SK-N-SH (cell line): Measurements from ENCODE around the gene NR2C2. TPM values are rescaled to one million over a fixed set of nuclear protein-coding genes. Genes with fewer than 3 reads are reported as not detected.

Experiments
- CTCF ChIA-PET: fragments of 300-600, 350-600 bp; formaldehyde crosslinking; extraction: SDS; loops from one replicate; lab custom pipeline; 2021; lab: Yijun Ruan, JAX
- POLR2A ChIA-PET: fragments of 350-600 bp; sonication (Branson Sonifier 250); formaldehyde crosslinking; extraction: SDS; loops from one replicate; lab custom pipeline; 2020; ENCODE audit warnings: antibody characterized with exemption, inconsistent platforms; lab: Yijun Ruan, JAX
- DNase-seq: peaks from one replicate; pipeline ENCODE4 v3.0.0; 2012
- H2AFZ ChIP-seq: fragments of 200-600 bp; sonication (generic); 2 replicates; pipeline ENCODE4 v1.8.1; 2016; ENCODE audit warnings: antibody characterized with exemption, mild to moderate bottlenecking, low read depth
- H3F3A ChIP-seq: fragments of 200-600 bp; sonication (generic); replicated peaks from 2 replicates; pipeline ENCODE3; 2016; ENCODE audit warnings: antibody characterized with exemption, mild to moderate bottlenecking; ENCODE audit not compliant: insufficient read depth
- H3K27ac ChIP-seq, 2 experiments: fragments of 200-500 bp in 1 of 2; fragments of 200-600 bp in 1 of 2; sonication (Bioruptor generic) in 1 of 2; sonication (generic), shearing (Covaris generic) in 1 of 2; 2 replicates each; pipeline versions ENCODE4 v1.5.1 to v1.6.1; 2014 to 2016; ENCODE audit warnings: low read depth in 2 of 2, inconsistent platforms in 1 of 2, low read length in 1 of 2, mild to moderate bottlenecking in 1 of 2, mixed read lengths in 1 of 2
- H3K27me3 ChIP-seq: fragments of 200-600 bp; sonication (generic), shearing (Covaris generic); 2 replicates; pipeline ENCODE4 v1.6.1; 2016; ENCODE audit warnings: mixed run types; ENCODE audit not compliant: insufficient read depth
- H3K36me3 ChIP-seq, 2 experiments: fragments of 200-500 bp in 1 of 2; fragments of 200-600 bp in 1 of 2; sonication (Bioruptor generic) in 1 of 2; sonication (generic) in 1 of 2; replicated peaks in 1 of 2; 2 replicates each; pipeline versions ENCODE3 to v1.5.1; 2014 to 2016; ENCODE audit warnings: low read length in 1 of 2, mild to moderate bottlenecking in 1 of 2; ENCODE audit not compliant: insufficient read depth in 2 of 2, control insufficient read depth in 1 of 2
- H3K4me1 ChIP-seq, 2 experiments: fragments of 200-500 bp in 1 of 2; fragments of 200-600 bp in 1 of 2; sonication (Bioruptor generic) in 1 of 2; sonication (generic), shearing (Covaris generic) in 1 of 2; 2 replicates each; pipeline versions ENCODE4 v1.5.1 to v1.6.1; 2014 to 2016; ENCODE audit warnings: low read depth in 1 of 2, low read length in 1 of 2, mixed run types in 1 of 2; ENCODE audit not compliant: insufficient read depth in 2 of 2, control insufficient read depth in 1 of 2
- H3K4me2 ChIP-seq: fragments of 200-600 bp; sonication (generic), shearing (Covaris generic); 2 replicates; pipeline ENCODE4 v1.6.1; 2017; ENCODE audit warnings: mixed run types
- H3K4me3 ChIP-seq, 2 experiments: fragments of 200-500 bp in 1 of 2; fragments of 200-600 bp in 1 of 2; sonication (Bioruptor generic) in 1 of 2; sonication (generic), shearing (Covaris generic) in 1 of 2; 2 replicates each; pipeline versions ENCODE4 v1.5.1 to v1.8.1; 2014 to 2016; ENCODE audit warnings: low read depth in 2 of 2, inconsistent platforms in 1 of 2, low read length in 1 of 2, mild to moderate bottlenecking in 1 of 2, mixed read lengths in 1 of 2, moderate library complexity in 1 of 2
- H3K79me2 ChIP-seq: fragments of 200-600 bp; sonication (generic); 2 replicates; pipeline ENCODE4 v1.8.1; 2017; ENCODE audit warnings: mild to moderate bottlenecking; ENCODE audit not compliant: insufficient read depth
- H3K9ac ChIP-seq: fragments of 200-600 bp; sonication (generic); 2 replicates; pipeline ENCODE4 v1.6.1; 2017; ENCODE audit warnings: mixed run types
- H3K9me2 ChIP-seq: fragments of 200-600 bp; sonication (generic); 2 replicates; pipeline ENCODE4 v1.6.1; 2017; ENCODE audit warnings: mixed run types
- H3K9me3 ChIP-seq: fragments of 200-600 bp; sonication (generic); 2 replicates; pipeline ENCODE4 v1.6.1; 2017; ENCODE audit warnings: mixed run types, mild to moderate bottlenecking, moderate library complexity
- H4K20me1 ChIP-seq: fragments of 200-600 bp; sonication (generic); 2 replicates; pipeline ENCODE4 v1.6.1; 2017; ENCODE audit warnings: mild to moderate bottlenecking, mixed run types; ENCODE audit not compliant: insufficient read depth
- CHD2 ChIP-seq: fragments of 150-350 bp; IDR thresholded peaks from 2 replicates; pipeline ENCODE4 v1.6.1; 2018; ENCODE audit warnings: low read length; ENCODE audit not compliant: partially characterized antibody
- CTCF ChIP-seq: fragments of 200-600 bp; sonication (generic); IDR thresholded peaks from 2 replicates; pipeline ENCODE4 v1.6.1; 2017; ENCODE audit warnings: antibody characterized with exemption, mild to moderate bottlenecking, moderate library complexity
- ELF1 ChIP-seq: IDR thresholded peaks from 2 replicates; pipeline ENCODE4 v1.4.0; 2012
- FOXM1 ChIP-seq: IDR thresholded peaks from 2 replicates; pipeline ENCODE4 v1.4.0; 2012; ENCODE audit warnings: low read depth, mild to moderate bottlenecking
- GABPA ChIP-seq: IDR thresholded peaks from 2 replicates; pipeline ENCODE4 v1.4.0; 2012; ENCODE audit warnings: low read depth, mild to moderate bottlenecking
- GATA2 ChIP-seq: sonication (generic); formaldehyde crosslinking; IDR thresholded peaks from 2 replicates; pipeline ENCODE4 v1.5.0; 2020; ENCODE audit warnings: mild to moderate bottlenecking, missing genetic modification reagents
- MAX ChIP-seq: IDR thresholded peaks from 2 replicates; pipeline ENCODE4 v1.4.0; 2012; ENCODE audit warnings: low read depth
- MXI1 ChIP-seq: IDR thresholded peaks from 2 replicates; pipeline ENCODE4 v1.6.1; 2012; ENCODE audit warnings: mild to moderate bottlenecking, low read depth, low read length, improper control_type of control experiment
- PBX3 ChIP-seq: IDR thresholded peaks from 2 replicates; pipeline ENCODE4; 2012
- POLR2AphosphoS5 ChIP-seq: IDR thresholded peaks from 2 replicates; pipeline ENCODE4 v1.6.1; 2012; ENCODE audit warnings: low read depth, low read length
- RAD21 ChIP-seq: IDR thresholded peaks from 2 replicates; pipeline ENCODE4 v1.6.1; 2012; ENCODE audit warnings: mild to moderate bottlenecking, low read length
- SIN3A ChIP-seq: IDR thresholded peaks from 2 replicates; pipeline ENCODE4 v1.6.1; 2012; ENCODE audit warnings: low read depth, mild to moderate bottlenecking, low read length, moderate library complexity, borderline replicate concordance
- TAF1 ChIP-seq: IDR thresholded peaks from 2 replicates; pipeline ENCODE4 v1.6.1; 2012; ENCODE audit warnings: low read depth, mild to moderate bottlenecking, low read length, moderate library complexity, borderline replicate concordance
- TEAD4 ChIP-seq: IDR thresholded peaks from 2 replicates; pipeline ENCODE4 v1.4.0; 2012; ENCODE audit warnings: mild to moderate bottlenecking, borderline replicate concordance; ENCODE audit not compliant: insufficient read depth
- YY1 ChIP-seq: IDR thresholded peaks from 2 replicates; pipeline ENCODE4 v1.4.0; 2012; ENCODE audit warnings: low read depth, mild to moderate bottlenecking
- WGBS: methylation state at CpG from one replicate; pipeline ENCODE4 v1.1.6; 2017; ENCODE audit warnings: low lambda C conversion rate; 5-methylcytosine and 5-hydroxymethylcytosine counted together
- polyA plus RNA-seq, 3 experiments: library from polyadenylated mRNA; depleted of rRNA; stranded (reverse); fragments of >200 nt; gene quantifications; 2 replicates each; pipeline ENCODE4 v1.2.3, GENCODE V29; 2012
- TF ChIP-seq, protein P1 (sequence below): IDR thresholded peaks from 2 replicates; pipeline ENCODE4 v1.4.0; 2012; ENCODE audit warnings: low read depth, borderline replicate concordance
- TF ChIP-seq, protein P2 (sequence below): fragments of 150-350 bp; IDR thresholded peaks from 2 replicates; pipeline ENCODE4 v1.6.1; 2017; ENCODE audit warnings: antibody characterized with exemption, low read length, low read depth, borderline replicate concordance
- TF ChIP-seq, protein P3 (sequence below): IDR thresholded peaks from 2 replicates; pipeline ENCODE4 v1.4.0; 2012; ENCODE audit warnings: low read depth, borderline replicate concordance

Gene NR2C2
- polyA plus RNA-seq, 1 of the 3 experiments (the other 2 are of a cell fraction): 13.1 TPM

DNA sequence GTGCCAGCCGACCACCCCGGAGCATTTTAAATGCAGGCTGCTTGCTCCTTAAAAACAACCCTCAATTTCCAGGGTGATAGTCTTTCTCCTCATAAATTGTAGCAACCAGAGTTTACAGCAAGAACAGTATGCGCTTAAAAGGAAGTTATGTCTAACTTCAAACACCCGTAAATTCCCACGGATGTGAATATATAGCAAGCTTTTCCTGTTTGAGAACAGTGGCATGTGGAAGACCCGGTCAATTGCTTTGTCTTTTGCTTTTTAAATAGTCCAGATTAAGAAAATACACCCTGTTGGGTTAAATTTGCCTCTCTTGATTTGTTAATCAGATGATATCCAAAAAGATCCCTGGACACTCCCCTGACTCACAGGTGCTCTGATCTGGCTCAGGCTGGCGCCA lies 96.9 kb downstream of the NR2C2 start:
- peaks cover 4% of the 10 kb centered on the region for H3F3A ChIP-seq
- H2AFZ ChIP-seq: no peak overlapping the region
- DNase-seq: no peak
- H3K4me2 ChIP-seq: no peak overlapping the region
- peaks cover 15 to 31% of the 10 kb centered on the region in 2 experiments; a peak in 3 of 4 replicates for H3K4me1 ChIP-seq
- peaks cover 10% of the 10 kb centered on the region; the same call in 1 of the 2 replicates for H3K79me2 ChIP-seq
- H4K20me1 ChIP-seq: no peaks in the 10 kb centered on the region
- peak overlapping the region in 1 of 2 experiments; percentile 4; a peak in 1 of 4 replicates for H3K27ac ChIP-seq
- TF ChIP-seq YY1 (no peak), ELF1 (no peak), POLR2AphosphoS5 (no peak)
- POLR2A ChIA-PET: no interaction called here
- H3K27me3 ChIP-seq: no peaks in the 10 kb centered on the region
- H3K9me2 ChIP-seq: no peaks in the 10 kb centered on the region
- no peak overlapping the region for H3K9ac ChIP-seq
- peaks cover 81 to 89% of the 10 kb centered on the region in 2 experiments for H3K36me3 ChIP-seq
- no peak overlapping the region for H3K4me3 ChIP-seq
- 98% methylated on average over 7 of the region's 7 CpGs for WGBS
- CTCF ChIA-PET: interaction anchor here (0.9 kb wide), 1 partner anchor 118 kb away, joined by 3 read pairs; no protein-coding TSS in a partner anchor
- H3K9me3 ChIP-seq: no peaks in the 10 kb centered on the region

GRCh38 chr3:15045667-15046066 lies 98.3 kb downstream of the NR2C2 start:
- Histone ChIP-seq H3K4me3 (no peak overlapping the region), H3F3A (peaks cover 4% of the 10 kb centered on the region), H3K9me3 (no peaks in the 10 kb centered on the region), H4K20me1 (no peaks in the 10 kb centered on the region), H3K79me2 (peaks cover 18% of the 10 kb centered on the region; the same call in 1 of the 2 replicates), H3K27ac (no peak overlapping the region), H3K27me3 (no peaks in the 10 kb centered on the region), H3K9me2 (no peaks in the 10 kb centered on the region), H3K9ac (no peak overlapping the region), H3K4me1 (peaks cover 15 to 27% of the 10 kb centered on the region in 2 experiments; a peak in 3 of 4 replicates), H3K36me3 (peaks cover 81 to 93% of the 10 kb centered on the region in 2 experiments), H2AFZ (no peak overlapping the region), H3K4me2 (no peak overlapping the region)
- CTCF ChIA-PET: interaction anchor here (1.0 to 2.1 kb wide), 3 partner anchors 63 to 183 kb away, joined by 3 to 8 read pairs (median 4); no protein-coding TSS in a partner anchor
- TF ChIP-seq RAD21 (no peak), CHD2 (no peak), CTCF (no peak), PBX3 (no peak), TEAD4 (no peak), GABPA (no peak), SIN3A (no peak), POLR2AphosphoS5 (no peak), FOXM1 (no peak), TAF1 (no peak), GATA2 (CRISPR knock-in tag) (no peak), ELF1 (no peak), YY1 (no peak), MXI1 (no peak), MAX (no peak)
- TF ChIP-seq, protein P1, sequence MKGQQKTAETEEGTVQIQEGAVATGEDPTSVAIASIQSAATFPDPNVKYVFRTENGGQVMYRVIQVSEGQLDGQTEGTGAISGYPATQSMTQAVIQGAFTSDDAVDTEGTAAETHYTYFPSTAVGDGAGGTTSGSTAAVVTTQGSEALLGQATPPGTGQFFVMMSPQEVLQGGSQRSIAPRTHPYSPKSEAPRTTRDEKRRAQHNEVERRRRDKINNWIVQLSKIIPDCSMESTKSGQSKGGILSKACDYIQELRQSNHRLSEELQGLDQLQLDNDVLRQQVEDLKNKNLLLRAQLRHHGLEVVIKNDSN: no peak
- TF ChIP-seq, protein P2, sequence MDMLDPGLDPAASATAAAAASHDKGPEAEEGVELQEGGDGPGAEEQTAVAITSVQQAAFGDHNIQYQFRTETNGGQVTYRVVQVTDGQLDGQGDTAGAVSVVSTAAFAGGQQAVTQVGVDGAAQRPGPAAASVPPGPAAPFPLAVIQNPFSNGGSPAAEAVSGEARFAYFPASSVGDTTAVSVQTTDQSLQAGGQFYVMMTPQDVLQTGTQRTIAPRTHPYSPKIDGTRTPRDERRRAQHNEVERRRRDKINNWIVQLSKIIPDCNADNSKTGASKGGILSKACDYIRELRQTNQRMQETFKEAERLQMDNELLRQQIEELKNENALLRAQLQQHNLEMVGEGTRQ: no peak
- TF ChIP-seq, protein P3, sequence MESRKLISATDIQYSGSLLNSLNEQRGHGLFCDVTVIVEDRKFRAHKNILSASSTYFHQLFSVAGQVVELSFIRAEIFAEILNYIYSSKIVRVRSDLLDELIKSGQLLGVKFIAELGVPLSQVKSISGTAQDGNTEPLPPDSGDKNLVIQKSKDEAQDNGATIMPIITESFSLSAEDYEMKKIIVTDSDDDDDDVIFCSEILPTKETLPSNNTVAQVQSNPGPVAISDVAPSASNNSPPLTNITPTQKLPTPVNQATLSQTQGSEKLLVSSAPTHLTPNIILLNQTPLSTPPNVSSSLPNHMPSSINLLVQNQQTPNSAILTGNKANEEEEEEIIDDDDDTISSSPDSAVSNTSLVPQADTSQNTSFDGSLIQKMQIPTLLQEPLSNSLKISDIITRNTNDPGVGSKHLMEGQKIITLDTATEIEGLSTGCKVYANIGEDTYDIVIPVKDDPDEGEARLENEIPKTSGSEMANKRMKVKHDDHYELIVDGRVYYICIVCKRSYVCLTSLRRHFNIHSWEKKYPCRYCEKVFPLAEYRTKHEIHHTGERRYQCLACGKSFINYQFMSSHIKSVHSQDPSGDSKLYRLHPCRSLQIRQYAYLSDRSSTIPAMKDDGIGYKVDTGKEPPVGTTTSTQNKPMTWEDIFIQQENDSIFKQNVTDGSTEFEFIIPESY: no peak
- WGBS: 80% methylated on average over 1 of the region's 1 CpG
- POLR2A ChIA-PET: no interaction called here
- DNase-seq: no peak
